Fibroblast of villous mesenchyme (primary cell): ENCODE data around the gene MAB21L4. TPM values are rescaled to one million over a fixed set of nuclear protein-coding genes. Genes with fewer than 3 reads are reported as not detected.

Experiments
- DNase-seq: peaks from one replicate; pipeline ENCODE4 v3.0.0-alpha.2; 2010; ENCODE audit warnings: low read depth
- H3K4me3 ChIP-seq: 2 replicates; pipeline ENCODE4 v1.5.1; 2011; ENCODE audit warnings: low read depth, mild to moderate bottlenecking, low read length
- total RNA-seq: library from RNA; depleted of rRNA; stranded (reverse); fragments of >200 nt; gene quantifications from 2 replicates; pipeline ENCODE4 v1.2.3, GENCODE V29; 2012
- TF ChIP-seq, protein P1 (sequence below): IDR thresholded peaks from 2 replicates; pipeline ENCODE4 v1.5.1; 2012; ENCODE audit warnings: low read depth, mild to moderate bottlenecking, low read length; ENCODE audit not compliant: insufficient read depth

Gene MAB21L4
- total RNA-seq, 1 donor: not detected

- no peak overlapping the region for H3K4me3 ChIP-seq
- TF ChIP-seq, protein P1, sequence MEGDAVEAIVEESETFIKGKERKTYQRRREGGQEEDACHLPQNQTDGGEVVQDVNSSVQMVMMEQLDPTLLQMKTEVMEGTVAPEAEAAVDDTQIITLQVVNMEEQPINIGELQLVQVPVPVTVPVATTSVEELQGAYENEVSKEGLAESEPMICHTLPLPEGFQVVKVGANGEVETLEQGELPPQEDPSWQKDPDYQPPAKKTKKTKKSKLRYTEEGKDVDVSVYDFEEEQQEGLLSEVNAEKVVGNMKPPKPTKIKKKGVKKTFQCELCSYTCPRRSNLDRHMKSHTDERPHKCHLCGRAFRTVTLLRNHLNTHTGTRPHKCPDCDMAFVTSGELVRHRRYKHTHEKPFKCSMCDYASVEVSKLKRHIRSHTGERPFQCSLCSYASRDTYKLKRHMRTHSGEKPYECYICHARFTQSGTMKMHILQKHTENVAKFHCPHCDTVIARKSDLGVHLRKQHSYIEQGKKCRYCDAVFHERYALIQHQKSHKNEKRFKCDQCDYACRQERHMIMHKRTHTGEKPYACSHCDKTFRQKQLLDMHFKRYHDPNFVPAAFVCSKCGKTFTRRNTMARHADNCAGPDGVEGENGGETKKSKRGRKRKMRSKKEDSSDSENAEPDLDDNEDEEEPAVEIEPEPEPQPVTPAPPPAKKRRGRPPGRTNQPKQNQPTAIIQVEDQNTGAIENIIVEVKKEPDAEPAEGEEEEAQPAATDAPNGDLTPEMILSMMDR: peak; percentile 72
- DNase-seq: peak; percentile 65
These were observed 55.4 kb downstream of the MAB21L4 start for GRCh38 chr2:240840435-240841060.

GRCh38 chr2:240839152-240840143, 56.5 kb downstream of the MAB21L4 start:
- no peak overlapping the region for H3K4me3 ChIP-seq
- DNase-seq: no peak
- TF ChIP-seq, protein P1: no peak

DNA sequence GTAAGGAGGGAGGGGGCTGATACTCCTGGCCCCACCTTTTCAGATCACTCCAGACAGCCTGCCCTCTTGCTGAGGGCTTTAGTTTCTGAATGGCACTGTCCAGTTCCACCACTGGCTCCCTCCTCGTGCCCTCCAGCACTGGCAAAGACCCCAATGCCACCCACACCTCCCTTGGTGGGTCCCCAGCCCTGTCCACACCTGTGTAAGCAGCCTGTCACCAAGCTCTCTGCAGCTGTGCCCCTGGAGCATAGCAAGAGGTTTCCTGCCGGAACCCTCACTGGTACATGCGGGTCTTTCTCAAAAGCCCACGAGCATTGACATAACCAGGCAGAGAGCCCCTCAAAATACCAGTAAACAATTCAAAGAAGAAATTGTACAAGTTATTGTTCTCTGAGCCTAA, 58.3 kb downstream of the MAB21L4 start:
- TF ChIP-seq, protein P1: no peak
- no peak for DNase-seq

DNA sequence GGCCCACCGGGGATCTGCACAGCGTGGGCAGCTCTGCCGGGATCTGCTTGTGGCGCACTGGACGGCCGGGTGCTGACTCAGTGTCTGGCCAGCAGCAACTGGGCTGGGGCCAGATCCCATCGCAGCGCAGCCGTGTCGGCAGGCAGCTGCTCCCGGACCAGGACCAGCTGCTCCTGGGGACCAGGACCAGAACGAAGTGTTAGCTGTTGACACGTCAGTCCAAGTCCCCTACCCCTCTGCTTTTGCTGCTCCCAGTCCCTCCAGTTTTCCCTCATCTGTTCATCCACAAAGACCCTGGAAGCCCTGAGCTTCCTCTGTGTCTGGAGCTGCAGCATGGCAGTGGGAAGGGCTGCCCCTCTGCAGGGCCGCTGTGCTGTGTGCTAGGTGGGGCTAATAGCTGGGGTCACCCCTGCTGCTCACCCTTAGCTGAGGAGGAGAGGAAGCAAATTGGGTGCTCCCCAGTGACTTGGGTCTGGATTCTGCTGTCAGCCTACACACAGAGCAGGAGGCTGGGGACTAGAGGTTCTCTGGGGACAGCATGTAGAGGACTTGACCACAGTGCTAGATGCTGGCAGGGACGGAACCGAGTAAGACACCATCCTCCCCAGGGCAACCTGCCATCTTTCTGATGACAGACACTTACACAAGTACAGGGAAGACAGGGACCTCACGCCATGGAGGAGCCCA, 59.0 kb downstream of the MAB21L4 start:
- no peak overlapping the region for H3K4me3 ChIP-seq
- DNase-seq: peak; percentile 42
- TF ChIP-seq, protein P1: no peak

More for the DNA sequence above, 58.3 kb downstream of the MAB21L4 start:
- H3K4me3 ChIP-seq: no peak overlapping the region

Other genes starting within 250 kb of the MAB21L4 start
- gene AQP12B, start 213.3 kb downstream of the MAB21L4 start, total RNA-seq: not detected in 2 replicates
- gene AQP12A, start 204.3 kb downstream of the MAB21L4 start, total RNA-seq: not detected in 2 replicates
- not detected in 2 replicates for gene KIF1A, start 75.9 kb downstream of the MAB21L4 start, total RNA-seq
- gene AGXT, start 27.3 kb downstream of the MAB21L4 start, total RNA-seq: not detected in 2 replicates
- gene CROCC2, start 10.2 kb upstream of the MAB21L4 start, total RNA-seq: not detected in 2 replicates
- 5.5 and 6.5 TPM in 2 replicates for gene SNED1, start 102.5 kb upstream of the MAB21L4 start, total RNA-seq
- gene MTERF4, start 206.1 kb upstream of the MAB21L4 start, total RNA-seq: 18.0 and 27.2 TPM in 2 replicates